BE2C (cell line): ENCODE measurements around the gene MVB12A.

Experiments used
- DNase-seq: peaks from one replicate; pipeline ENCODE4 v3.0.0-alpha.2; 2020
- H3K27me3 ChIP-seq: fragments of 250-450 bp; sonication (Bioruptor Pico); 2 replicates; pipeline ENCODE4 v1.5.1; 2020; ENCODE audit warnings: mild to moderate bottlenecking
- H3K36me3 ChIP-seq: fragments of 250-450 bp; sonication (Bioruptor Pico); 2 replicates; pipeline ENCODE4 v1.5.1; 2020; ENCODE audit warnings: mild to moderate bottlenecking
- H3K4me1 ChIP-seq: fragments of 250-450 bp; sonication (Bioruptor Pico); 2 replicates; pipeline ENCODE4 v1.5.1; 2020
- H3K4me3 ChIP-seq: 2 replicates; pipeline ENCODE4 v1.5.1; 2011; ENCODE audit warnings: low read depth, low read length
- H3K9me3 ChIP-seq: fragments of 250-450 bp; sonication (Bioruptor Pico); 2 replicates; pipeline ENCODE4 v1.5.1; 2020
- TF ChIP-seq, protein P1 (sequence below): IDR thresholded peaks from 2 replicates; pipeline ENCODE4 v1.5.1; 2012; ENCODE audit warnings: mild to moderate bottlenecking, low read depth, low read length

MVB12A gene

GRCh38 chr19:17393002-17393401 lies 26.8 kb upstream of the MVB12A start:
- H3K27me3 ChIP-seq, result peaks cover 13% of the 10 kb centered on the region
- no peaks in the 10 kb centered on the region for H3K9me3 ChIP-seq
- H3K4me1 ChIP-seq, result no peaks in the 10 kb centered on the region
- no peaks in the 10 kb centered on the region for H3K36me3 ChIP-seq
- H3K4me3 ChIP-seq, result no peak overlapping the region
- TF ChIP-seq, protein P1, sequence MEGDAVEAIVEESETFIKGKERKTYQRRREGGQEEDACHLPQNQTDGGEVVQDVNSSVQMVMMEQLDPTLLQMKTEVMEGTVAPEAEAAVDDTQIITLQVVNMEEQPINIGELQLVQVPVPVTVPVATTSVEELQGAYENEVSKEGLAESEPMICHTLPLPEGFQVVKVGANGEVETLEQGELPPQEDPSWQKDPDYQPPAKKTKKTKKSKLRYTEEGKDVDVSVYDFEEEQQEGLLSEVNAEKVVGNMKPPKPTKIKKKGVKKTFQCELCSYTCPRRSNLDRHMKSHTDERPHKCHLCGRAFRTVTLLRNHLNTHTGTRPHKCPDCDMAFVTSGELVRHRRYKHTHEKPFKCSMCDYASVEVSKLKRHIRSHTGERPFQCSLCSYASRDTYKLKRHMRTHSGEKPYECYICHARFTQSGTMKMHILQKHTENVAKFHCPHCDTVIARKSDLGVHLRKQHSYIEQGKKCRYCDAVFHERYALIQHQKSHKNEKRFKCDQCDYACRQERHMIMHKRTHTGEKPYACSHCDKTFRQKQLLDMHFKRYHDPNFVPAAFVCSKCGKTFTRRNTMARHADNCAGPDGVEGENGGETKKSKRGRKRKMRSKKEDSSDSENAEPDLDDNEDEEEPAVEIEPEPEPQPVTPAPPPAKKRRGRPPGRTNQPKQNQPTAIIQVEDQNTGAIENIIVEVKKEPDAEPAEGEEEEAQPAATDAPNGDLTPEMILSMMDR, result no peak
- DNase-seq, result no peak

- Histone ChIP-seq H3K36me3 (no peaks in the 10 kb centered on the region), H3K4me3 (no peak within 1 kb of the TSS), H3K4me1 (no peaks in the 10 kb centered on the region), H3K27me3 (peaks cover 13% of the 10 kb centered on the region), H3K9me3 (no peaks in the 10 kb centered on the region)
- TF ChIP-seq, protein P1, result no peak
- DNase-seq, result no peak
Measured at GRCh38 chr19:17393914-17394313, 25.9 kb upstream of the MVB12A start, which contains the start of gene CCDC194. TSS of gene CCDC194 (minus strand) at chr19:17394196. CDS start at chr19:17394158, 38 bp downstream.

DNA sequence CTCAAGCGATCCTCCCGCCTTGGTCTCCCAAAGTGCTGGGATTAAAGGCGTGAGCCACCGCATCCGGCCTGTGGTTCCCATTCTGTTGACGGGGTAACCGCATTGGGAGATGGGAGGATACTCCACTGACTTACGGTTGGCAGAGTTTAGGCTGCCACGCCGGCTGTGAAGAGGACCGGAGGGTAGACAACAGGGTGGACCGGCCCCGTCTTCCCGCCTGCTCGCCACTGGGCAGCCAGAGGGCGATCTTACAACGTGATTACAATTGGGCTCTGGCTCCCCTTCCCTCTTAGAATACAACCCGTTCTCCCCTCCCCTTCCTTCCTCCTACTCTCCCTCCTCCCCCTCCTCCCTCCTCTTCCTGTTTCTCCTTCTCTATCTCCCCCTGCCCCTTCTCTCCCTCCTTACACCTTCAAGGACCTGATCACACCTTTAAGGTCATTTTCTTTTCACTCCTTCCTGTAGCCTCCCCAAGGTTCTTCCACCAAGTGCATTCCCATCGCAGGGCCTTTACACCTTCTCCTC lies 24.9 kb upstream of the MVB12A start:
- H3K4me1 ChIP-seq, result no peaks in the 10 kb centered on the region
- TF ChIP-seq, protein P1, result peak; percentile 71

GRCh38 chr19:17398902-17399527 lies 20.8 kb upstream of the MVB12A start:
- Histone ChIP-seq H3K9me3 (no peaks in the 10 kb centered on the region), H3K4me1 (no peaks in the 10 kb centered on the region), H3K36me3 (no peaks in the 10 kb centered on the region), H3K4me3 (no peak overlapping the region), H3K27me3 (peaks cover 2% of the 10 kb centered on the region)
- TF ChIP-seq, protein P1, result no peak
- DNase-seq, result no peak

More for the DNA sequence above, 24.9 kb upstream of the MVB12A start:
- Histone ChIP-seq H3K27me3 (peaks cover 8% of the 10 kb centered on the region), H3K4me3 (no peak overlapping the region), H3K36me3 (no peaks in the 10 kb centered on the region), H3K9me3 (no peaks in the 10 kb centered on the region)
- peak; percentile 71 for DNase-seq

DNA sequence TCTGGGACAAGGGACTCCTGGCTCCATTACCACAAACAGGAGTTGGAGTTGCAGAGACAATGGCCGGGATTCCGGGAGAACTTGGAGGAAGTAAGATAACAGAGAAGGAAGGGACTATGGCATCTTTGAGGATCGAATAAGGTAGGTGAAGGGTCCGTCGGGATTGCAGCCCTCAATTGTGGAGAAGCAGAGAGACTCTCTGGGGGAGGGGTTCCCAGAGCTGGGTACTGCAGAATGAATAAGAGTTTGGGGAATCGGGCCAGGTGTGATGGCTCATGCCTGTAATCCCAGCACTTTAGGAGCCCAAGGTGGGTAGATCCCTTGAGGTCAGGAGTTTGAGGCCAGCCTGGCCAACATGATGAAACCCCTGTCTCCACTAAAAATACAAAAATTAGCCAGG lies 18.2 kb upstream of the MVB12A start:
- Histone ChIP-seq H3K36me3 (no peaks in the 10 kb centered on the region), H3K9me3 (no peaks in the 10 kb centered on the region), H3K4me3 (no peak overlapping the region), H3K27me3 (no peaks in the 10 kb centered on the region), H3K4me1 (peaks cover 13% of the 10 kb centered on the region)
- no peak for DNase-seq
- TF ChIP-seq, protein P1, result no peak
